VCaP (cell line): ENCODE data around the gene RBM25.
A peak's percentile ranks its signal among the peaks of the same experiment; 100 is the strongest.

Experiments
- H3K27ac ChIP-seq: fragments of 450-650 bp; 2 replicates; pipeline ENCODE4 v1.5.1; 2017
- TF ChIP-seq, protein P1 (sequence below): fragments of 450-650 bp; conservative IDR thresholded peaks from 2 replicates; pipeline ENCODE4 v1.5.1; 2017; ENCODE audit warnings: mild to moderate bottlenecking, moderate library complexity

RBM25 gene

DNA sequence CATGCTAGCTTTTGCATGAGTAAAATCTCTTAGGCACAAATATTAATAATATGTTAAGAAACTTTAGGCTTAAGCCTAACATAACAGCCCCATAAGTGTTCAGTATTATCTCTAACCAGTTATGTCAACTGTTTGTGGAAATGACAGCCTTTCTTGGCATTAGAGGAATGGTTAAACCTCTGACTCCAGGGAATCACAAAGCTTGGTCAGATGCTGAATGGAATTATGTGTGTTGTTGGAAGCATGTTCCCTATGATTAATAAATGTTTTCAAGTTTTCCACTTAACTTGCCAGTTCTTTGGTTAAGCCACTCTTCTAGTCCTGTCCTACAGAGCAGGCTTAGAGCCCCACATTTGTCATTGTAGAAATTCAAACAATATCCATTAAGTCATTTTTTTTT, 94.9 kb downstream of the RBM25 start:
- TF ChIP-seq, protein P1, sequence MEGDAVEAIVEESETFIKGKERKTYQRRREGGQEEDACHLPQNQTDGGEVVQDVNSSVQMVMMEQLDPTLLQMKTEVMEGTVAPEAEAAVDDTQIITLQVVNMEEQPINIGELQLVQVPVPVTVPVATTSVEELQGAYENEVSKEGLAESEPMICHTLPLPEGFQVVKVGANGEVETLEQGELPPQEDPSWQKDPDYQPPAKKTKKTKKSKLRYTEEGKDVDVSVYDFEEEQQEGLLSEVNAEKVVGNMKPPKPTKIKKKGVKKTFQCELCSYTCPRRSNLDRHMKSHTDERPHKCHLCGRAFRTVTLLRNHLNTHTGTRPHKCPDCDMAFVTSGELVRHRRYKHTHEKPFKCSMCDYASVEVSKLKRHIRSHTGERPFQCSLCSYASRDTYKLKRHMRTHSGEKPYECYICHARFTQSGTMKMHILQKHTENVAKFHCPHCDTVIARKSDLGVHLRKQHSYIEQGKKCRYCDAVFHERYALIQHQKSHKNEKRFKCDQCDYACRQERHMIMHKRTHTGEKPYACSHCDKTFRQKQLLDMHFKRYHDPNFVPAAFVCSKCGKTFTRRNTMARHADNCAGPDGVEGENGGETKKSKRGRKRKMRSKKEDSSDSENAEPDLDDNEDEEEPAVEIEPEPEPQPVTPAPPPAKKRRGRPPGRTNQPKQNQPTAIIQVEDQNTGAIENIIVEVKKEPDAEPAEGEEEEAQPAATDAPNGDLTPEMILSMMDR, result no peak
- H3K27ac ChIP-seq, result no peak overlapping the region

GRCh38 chr14:73162251-73162650, 103.9 kb downstream of the RBM25 start:
- TF ChIP-seq, protein P1, result no peak
- no peak overlapping the region for H3K27ac ChIP-seq

DNA sequence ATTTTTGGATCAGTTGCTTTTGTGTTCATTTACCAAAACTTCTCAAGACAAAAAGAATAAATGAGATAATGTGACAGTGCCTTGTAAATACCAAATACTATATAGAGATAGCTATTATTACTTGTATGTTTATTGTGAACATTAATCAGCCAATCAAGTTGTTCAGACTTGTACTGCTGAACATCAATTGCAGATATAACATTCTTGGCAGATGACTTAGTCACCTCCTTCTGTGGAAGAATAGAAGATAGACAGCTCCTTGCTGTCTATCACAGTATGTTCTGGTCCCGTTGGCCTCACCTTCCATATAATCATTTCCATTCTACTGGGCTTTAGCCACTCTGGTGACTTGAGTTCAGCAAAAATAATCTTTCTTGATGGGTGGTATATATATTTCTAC, 108.1 kb downstream of the RBM25 start:
- TF ChIP-seq, protein P1, result no peak
- H3K27ac ChIP-seq, result no peak overlapping the region

GRCh38 chr14:73167727-73168126, 109.4 kb downstream of the RBM25 start:
- no peak overlapping the region for H3K27ac ChIP-seq
- TF ChIP-seq, protein P1, result no peak

DNA sequence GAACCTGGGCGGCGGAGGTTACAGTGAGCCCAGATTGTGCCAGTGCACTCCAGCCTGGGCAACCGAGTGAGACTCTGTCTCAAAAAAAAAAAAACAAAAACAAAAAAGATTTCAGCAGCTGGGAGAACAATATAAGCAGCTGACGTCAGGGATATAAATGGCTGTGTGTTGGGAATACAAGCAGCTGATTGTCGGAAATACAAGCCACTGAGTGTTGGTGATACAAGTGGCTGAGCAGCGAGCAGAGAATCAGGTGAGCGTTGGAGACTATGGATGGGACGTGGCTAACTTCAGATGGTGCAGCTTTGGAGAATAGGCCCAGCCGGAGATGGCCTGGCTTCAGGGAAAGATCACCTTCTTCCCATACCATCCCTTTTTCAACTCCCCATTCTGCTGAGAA, 109.9 kb downstream of the RBM25 start:
- H3K27ac ChIP-seq, result no peak overlapping the region
- TF ChIP-seq, protein P1, result no peak

DNA sequence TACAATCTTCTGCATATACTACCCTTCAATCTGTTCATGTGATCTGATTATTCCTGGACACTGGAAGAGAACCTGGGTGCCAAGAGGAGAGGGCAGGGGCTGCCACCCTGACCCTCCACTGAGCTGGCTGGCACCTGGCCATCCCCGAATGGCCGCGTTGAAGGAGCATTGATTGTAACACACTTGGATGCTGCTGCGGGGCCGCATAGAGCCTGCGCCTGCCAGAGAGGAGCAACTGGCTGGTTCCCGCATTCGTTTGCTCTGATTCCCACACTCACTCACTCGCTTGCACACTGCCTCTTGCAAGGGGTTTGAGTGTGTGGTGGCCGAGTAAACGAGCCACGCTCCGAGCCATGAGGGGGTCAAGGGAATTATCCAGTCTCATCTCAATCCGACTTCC, 110.4 kb downstream of the RBM25 start:
- peak overlapping the region; percentile 54; the same call in 1 of the 2 replicates for H3K27ac ChIP-seq
- TF ChIP-seq, protein P1, result no peak

GRCh38 chr14:73169855-73170254, 111.5 kb downstream of the RBM25 start:
- H3K27ac ChIP-seq, result peak overlapping the region; percentile 54

- H3K27ac ChIP-seq, result peak overlapping the region; percentile 54
- TF ChIP-seq, protein P1, result no peak
Observed at GRCh38 chr14:73170686-73171085, 112.4 kb downstream of the RBM25 start.
